ENCODE measurements around the gene WIPI1.

The WIPI1 gene

DNA sequence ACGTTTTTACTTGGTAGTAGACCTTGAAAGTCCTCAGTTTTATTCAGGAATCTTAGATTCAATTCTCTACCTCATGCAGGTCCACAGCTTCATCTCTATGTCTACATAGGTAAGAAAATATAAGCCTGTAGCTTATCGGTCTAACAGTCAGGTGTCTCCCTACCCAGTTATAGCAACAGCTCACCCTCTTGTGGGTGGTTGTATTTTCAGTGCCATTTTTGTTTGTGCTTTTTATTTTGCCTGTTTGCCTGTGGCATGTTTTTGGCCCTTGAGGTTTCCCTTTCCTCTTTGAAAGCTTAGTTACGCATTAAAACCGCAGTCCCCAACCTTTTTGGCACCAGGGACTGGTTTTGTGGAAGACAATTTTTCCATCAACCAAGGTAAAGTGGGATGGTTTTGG, 23.6 kb upstream of the WIPI1 start:
- TF ChIP-seq, protein P1, sequence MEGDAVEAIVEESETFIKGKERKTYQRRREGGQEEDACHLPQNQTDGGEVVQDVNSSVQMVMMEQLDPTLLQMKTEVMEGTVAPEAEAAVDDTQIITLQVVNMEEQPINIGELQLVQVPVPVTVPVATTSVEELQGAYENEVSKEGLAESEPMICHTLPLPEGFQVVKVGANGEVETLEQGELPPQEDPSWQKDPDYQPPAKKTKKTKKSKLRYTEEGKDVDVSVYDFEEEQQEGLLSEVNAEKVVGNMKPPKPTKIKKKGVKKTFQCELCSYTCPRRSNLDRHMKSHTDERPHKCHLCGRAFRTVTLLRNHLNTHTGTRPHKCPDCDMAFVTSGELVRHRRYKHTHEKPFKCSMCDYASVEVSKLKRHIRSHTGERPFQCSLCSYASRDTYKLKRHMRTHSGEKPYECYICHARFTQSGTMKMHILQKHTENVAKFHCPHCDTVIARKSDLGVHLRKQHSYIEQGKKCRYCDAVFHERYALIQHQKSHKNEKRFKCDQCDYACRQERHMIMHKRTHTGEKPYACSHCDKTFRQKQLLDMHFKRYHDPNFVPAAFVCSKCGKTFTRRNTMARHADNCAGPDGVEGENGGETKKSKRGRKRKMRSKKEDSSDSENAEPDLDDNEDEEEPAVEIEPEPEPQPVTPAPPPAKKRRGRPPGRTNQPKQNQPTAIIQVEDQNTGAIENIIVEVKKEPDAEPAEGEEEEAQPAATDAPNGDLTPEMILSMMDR (IDR thresholded peaks at IDR 0.05; ENCODE audit: low read depth, low read length), result no peak
- no peak for TF ChIP-seq EZH2phosphoT487 (IDR thresholded peaks at IDR 0.05; ENCODE audit: low read depth)
- H3K27ac ChIP-seq (ENCODE audit: low read length), result no peak overlapping the region
- H3K4me3 ChIP-seq (ENCODE audit: low read length), result no peak overlapping the region
- H3K36me3 ChIP-seq (replicated peaks; ENCODE audit: low read depth, low read length), result no peaks in the 10 kb centered on the region
- no peaks in the 10 kb centered on the region for H4K20me1 ChIP-seq (ENCODE audit: insufficient read depth, low read length)
- H3K79me2 ChIP-seq (ENCODE audit: low read length), result no peaks in the 10 kb centered on the region
- H3K9ac ChIP-seq (ENCODE audit: low read length), result no peak overlapping the region
- H3K9me3 ChIP-seq (ENCODE audit: insufficient read depth, low read length), result peaks cover 12% of the 10 kb centered on the region
- no peak overlapping the region for H3K4me2 ChIP-seq (ENCODE audit: low read length)
- peaks cover 11% of the 10 kb centered on the region for H3K27me3 ChIP-seq (ENCODE audit: low read depth, low read length)
- H2AFZ ChIP-seq (ENCODE audit: low read depth, low read length), result no peak overlapping the region
- H3K4me1 ChIP-seq (ENCODE audit: low read length), result no peaks in the 10 kb centered on the region

DNA sequence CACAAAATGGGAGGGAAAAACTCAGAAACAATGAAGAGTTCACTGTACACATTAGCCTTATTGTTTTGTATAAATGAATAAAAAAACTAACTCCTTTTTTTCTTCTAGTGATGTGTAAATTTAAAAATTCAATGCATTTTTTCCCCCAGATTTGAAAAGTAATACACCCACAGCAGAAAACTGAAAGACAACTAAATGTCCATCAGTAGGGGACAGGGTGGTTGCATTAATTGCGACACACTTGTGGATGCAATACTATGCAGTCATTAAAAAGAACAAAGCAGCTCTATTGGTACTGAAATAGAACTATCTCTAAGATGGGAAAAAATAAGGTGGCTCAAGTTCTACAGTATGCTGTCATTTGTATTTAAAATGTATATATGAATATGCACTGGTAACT, 13.7 kb upstream of the WIPI1 start:
- H3K9ac ChIP-seq (ENCODE audit: low read length), result no peak overlapping the region
- no peaks in the 10 kb centered on the region for H4K20me1 ChIP-seq (ENCODE audit: insufficient read depth, low read length)
- H2AFZ ChIP-seq (ENCODE audit: low read depth, low read length), result no peak overlapping the region
- no peaks in the 10 kb centered on the region for H3K27me3 ChIP-seq (ENCODE audit: low read depth, low read length)
- H3K9me3 ChIP-seq (ENCODE audit: insufficient read depth, low read length), result no peaks in the 10 kb centered on the region
- TF ChIP-seq EZH2phosphoT487 (IDR thresholded peaks at IDR 0.05; ENCODE audit: low read depth), result no peak
- TF ChIP-seq, protein P1 (IDR thresholded peaks at IDR 0.05; ENCODE audit: low read depth, low read length), result no peak
- no peak overlapping the region for H3K27ac ChIP-seq (ENCODE audit: low read length)
- H3K4me2 ChIP-seq (ENCODE audit: low read length), result no peak overlapping the region
- H3K36me3 ChIP-seq (replicated peaks; ENCODE audit: low read depth, low read length), result no peaks in the 10 kb centered on the region
- H3K4me3 ChIP-seq (ENCODE audit: low read length), result no peak overlapping the region
- H3K79me2 ChIP-seq (ENCODE audit: low read length), result no peaks in the 10 kb centered on the region
- peaks cover 16% of the 10 kb centered on the region for H3K4me1 ChIP-seq (ENCODE audit: low read length)

DNA sequence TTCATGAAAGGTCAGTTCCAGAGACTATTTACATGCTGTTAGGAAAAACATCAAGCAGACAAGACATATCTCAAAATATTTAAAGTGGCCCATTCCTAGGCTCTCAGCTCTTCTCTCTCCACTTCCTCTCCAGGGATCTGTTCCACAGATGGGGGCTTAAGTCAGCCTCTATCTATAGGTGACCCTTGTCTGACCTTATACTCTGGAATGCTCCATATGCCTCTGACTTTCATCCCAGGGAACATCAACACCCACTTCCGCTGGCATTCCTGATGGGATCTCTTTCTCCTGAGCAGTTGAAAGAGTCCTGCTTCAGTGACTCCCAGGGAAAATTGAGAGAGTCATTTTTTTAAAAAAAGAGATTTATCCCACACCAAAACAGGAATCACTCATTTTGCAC, 11.5 kb upstream of the WIPI1 start:
- no peak overlapping the region for H2AFZ ChIP-seq (ENCODE audit: low read depth, low read length)
- peaks cover 20% of the 10 kb centered on the region for H3K4me1 ChIP-seq (ENCODE audit: low read length)
- no peaks in the 10 kb centered on the region for H4K20me1 ChIP-seq (ENCODE audit: insufficient read depth, low read length)
- no peak for TF ChIP-seq EZH2phosphoT487 (IDR thresholded peaks at IDR 0.05; ENCODE audit: low read depth)
- TF ChIP-seq, protein P1 (IDR thresholded peaks at IDR 0.05; ENCODE audit: low read depth, low read length), result no peak
- no peak overlapping the region for H3K4me2 ChIP-seq (ENCODE audit: low read length)
- no peaks in the 10 kb centered on the region for H3K27me3 ChIP-seq (ENCODE audit: low read depth, low read length)
- no peaks in the 10 kb centered on the region for H3K79me2 ChIP-seq (ENCODE audit: low read length)
- no peak overlapping the region for H3K4me3 ChIP-seq (ENCODE audit: low read length)
- H3K27ac ChIP-seq (ENCODE audit: low read length), result no peak overlapping the region
- H3K36me3 ChIP-seq (replicated peaks; ENCODE audit: low read depth, low read length), result no peaks in the 10 kb centered on the region
- H3K9ac ChIP-seq (ENCODE audit: low read length), result no peak overlapping the region
- H3K9me3 ChIP-seq (ENCODE audit: insufficient read depth, low read length), result no peaks in the 10 kb centered on the region

DNA sequence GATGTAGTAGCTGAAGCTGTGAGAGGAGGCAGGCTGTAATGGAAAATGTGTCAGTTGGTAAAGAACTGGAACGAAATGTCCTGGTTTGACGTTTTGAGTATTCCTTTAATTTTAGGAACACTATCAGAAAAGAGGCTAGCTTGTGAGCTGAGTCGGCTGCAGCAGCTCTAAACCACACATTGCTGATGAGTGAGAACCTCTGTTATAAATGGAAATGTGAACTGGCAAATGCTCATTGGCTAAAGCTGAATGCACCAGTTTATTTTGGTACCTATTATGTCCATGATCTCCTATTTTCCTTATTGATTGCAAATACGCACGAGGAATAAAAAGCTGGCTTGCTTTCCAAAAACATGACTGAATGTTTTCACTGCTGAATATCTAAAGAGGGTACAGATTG, 11.0 kb upstream of the WIPI1 start:
- Histone ChIP-seq H2AFZ (ENCODE audit: low read depth, low read length) (no peak overlapping the region), H3K9me3 (ENCODE audit: insufficient read depth, low read length) (no peaks in the 10 kb centered on the region), H3K79me2 (ENCODE audit: low read length) (no peaks in the 10 kb centered on the region), H3K4me2 (ENCODE audit: low read length) (no peak overlapping the region), H3K27ac (ENCODE audit: low read length) (no peak overlapping the region), H3K4me1 (ENCODE audit: low read length) (peaks cover 20% of the 10 kb centered on the region), H3K4me3 (ENCODE audit: low read length) (no peak overlapping the region), H3K9ac (ENCODE audit: low read length) (no peak overlapping the region), H3K36me3 (replicated peaks; ENCODE audit: low read depth, low read length) (no peaks in the 10 kb centered on the region), H4K20me1 (ENCODE audit: insufficient read depth, low read length) (no peaks in the 10 kb centered on the region), H3K27me3 (ENCODE audit: low read depth, low read length) (no peaks in the 10 kb centered on the region)
- TF ChIP-seq EZH2phosphoT487 (IDR thresholded peaks at IDR 0.05; ENCODE audit: low read depth), result no peak
- TF ChIP-seq, protein P1 (IDR thresholded peaks at IDR 0.05; ENCODE audit: low read depth, low read length), result no peak

Data from OCI-LY3 (cell line).